WTC11 (cell line): Measurements from ENCODE around the gene MYOD1. TPM values are rescaled to one million over a fixed set of nuclear protein-coding genes. Genes with fewer than 3 reads are reported as not detected.

ENCODE experiments used
- ATAC-seq: fragments of 200-7000 bp; cut with Tn5 transposase; 2 replicates; pipeline ENCODE4 v1.10.0; 2021; ENCODE audit warnings: mild to moderate bottlenecking, moderate library complexity
- CTCF ChIA-PET: fragments of 300-600 bp; sonication (Branson Sonifier 250); formaldehyde crosslinking; loops from one replicate; lab custom pipeline; 2021; ENCODE audit warnings: antibody characterized with exemption; lab: Charles Lee
- POLR2A ChIA-PET: fragments of 350-600 bp; sonication (Branson Sonifier 250); formaldehyde crosslinking; loops from one replicate; lab custom pipeline; 2021; ENCODE audit warnings: antibody characterized with exemption; lab: Charles Lee
- DNase-seq: peaks from one replicate; pipeline ENCODE4 v3.0.0; 2021; ENCODE audit warnings: low spot score
- H3K27ac Mint-ChIP-seq: 2 replicates; pipeline ENCODE4 v1.8.0; 2021; ENCODE audit warnings: mixed read lengths
- H3K27me3 Mint-ChIP-seq: 2 replicates; pipeline ENCODE4 v1.8.0; 2021; ENCODE audit warnings: low read depth, mild to moderate bottlenecking, moderate library complexity, mixed read lengths
- H3K36me3 Mint-ChIP-seq: 2 replicates; pipeline ENCODE4 v1.8.0; 2021; ENCODE audit warnings: mixed read lengths
- H3K4me1 Mint-ChIP-seq: 2 replicates; pipeline ENCODE4 v1.8.0; 2022; ENCODE audit warnings: mixed read lengths
- H3K4me3 Mint-ChIP-seq: 2 replicates; pipeline ENCODE4 v1.8.0; 2021; ENCODE audit warnings: mild to moderate bottlenecking, moderate library complexity, mixed read lengths
- H3K9me3 Mint-ChIP-seq: 2 replicates; pipeline ENCODE4 v1.8.0; 2021; ENCODE audit warnings: mixed read lengths
- CREB1 ChIP-seq: sonication (generic); formaldehyde crosslinking; IDR thresholded peaks from 2 replicates; pipeline ENCODE4 v1.8.0; 2023; ENCODE audit warnings: mild to moderate bottlenecking, missing genetic modification reagents
- ELF4 ChIP-seq: sonication (generic); formaldehyde crosslinking; IDR thresholded peaks from 2 replicates; pipeline ENCODE4 v1.8.1; 2022; ENCODE audit warnings: low read depth, mild to moderate bottlenecking, moderate library complexity, missing genetic modification reagents
- GABPB1 ChIP-seq: sonication (generic); formaldehyde crosslinking; IDR thresholded peaks from 2 replicates; pipeline ENCODE4 v1.8.1; 2023; ENCODE audit warnings: mild to moderate bottlenecking, missing genetic modification reagents
- IRF2 ChIP-seq: sonication (generic); formaldehyde crosslinking; IDR thresholded peaks from 2 replicates; pipeline ENCODE4 v1.8.0; 2022; ENCODE audit warnings: low read depth, missing genetic modification reagents, borderline replicate concordance
- KAT7 ChIP-seq: sonication (generic); formaldehyde crosslinking; IDR thresholded peaks from 2 replicates; pipeline ENCODE4 v1.8.1; 2023; ENCODE audit warnings: missing genetic modification reagents, mild to moderate bottlenecking, borderline replicate concordance
- OVOL2 ChIP-seq: fragments of 250-450 bp; sonication (Bioruptor Pico); IDR thresholded peaks from 2 replicates; pipeline ENCODE4 v1.9.0; 2021; ENCODE audit warnings: mild to moderate bottlenecking, borderline replicate concordance
- RELA ChIP-seq: sonication (generic); formaldehyde crosslinking; IDR thresholded peaks from 2 replicates; pipeline ENCODE4 v1.8.1; 2022; ENCODE audit warnings: missing genetic modification reagents, mild to moderate bottlenecking, borderline replicate concordance
- SP1 ChIP-seq: sonication (generic); formaldehyde crosslinking; conservative IDR thresholded peaks from 2 replicates; pipeline ENCODE4 v1.8.1; 2022; ENCODE audit warnings: missing genetic modification reagents
- ZNF423 ChIP-seq: fragments of 250-450 bp; sonication (Bioruptor Pico); IDR thresholded peaks from 2 replicates; pipeline ENCODE4 v2.1.2; 2022; ENCODE audit warnings: mild to moderate bottlenecking, moderate library complexity
- total RNA-seq: library from RNA; stranded (reverse); gene quantifications from 3 replicates; pipeline ENCODE4 v1.2.3, GENCODE V29; 2021
- TF ChIP-seq, protein P1 (sequence below): sonication (generic); formaldehyde crosslinking; IDR thresholded peaks from 2 replicates; pipeline ENCODE4 v1.8.0; 2022; ENCODE audit warnings: mild to moderate bottlenecking, missing genetic modification reagents
- TF ChIP-seq, protein P2 (sequence below): sonication (generic); formaldehyde crosslinking; IDR thresholded peaks from 2 replicates; pipeline ENCODE4 v1.8.1; 2023; ENCODE audit warnings: mild to moderate bottlenecking, moderate library complexity, missing genetic modification reagents
- TF ChIP-seq, protein P3 (sequence below): sonication (generic); formaldehyde crosslinking; IDR thresholded peaks from 2 replicates; pipeline ENCODE4 v1.8.1; 2023; ENCODE audit warnings: mild to moderate bottlenecking, missing genetic modification reagents, moderate library complexity
- TF ChIP-seq, protein P4 (sequence below): fragments of 250-450 bp; sonication (Bioruptor Pico); IDR thresholded peaks from 2 replicates; pipeline ENCODE4 v1.9.0; 2021; ENCODE audit warnings: moderate library complexity, mild to moderate bottlenecking, inconsistent platforms, borderline replicate concordance
- TF ChIP-seq, protein P5 (sequence below): fragments of 250-450 bp; sonication (Bioruptor Pico); conservative IDR thresholded peaks from 2 replicates; pipeline ENCODE4 v1.9.0; 2021; ENCODE audit warnings: mild to moderate bottlenecking
- TF ChIP-seq, protein P6 (sequence below): sonication (generic); formaldehyde crosslinking; IDR thresholded peaks from 2 replicates; pipeline ENCODE4 v1.8.1; 2023; ENCODE audit warnings: mild to moderate bottlenecking, missing genetic modification reagents, borderline replicate concordance

Gene MYOD1
- total RNA-seq, 1 experiment from 2014 or later, result not detected

DNA sequence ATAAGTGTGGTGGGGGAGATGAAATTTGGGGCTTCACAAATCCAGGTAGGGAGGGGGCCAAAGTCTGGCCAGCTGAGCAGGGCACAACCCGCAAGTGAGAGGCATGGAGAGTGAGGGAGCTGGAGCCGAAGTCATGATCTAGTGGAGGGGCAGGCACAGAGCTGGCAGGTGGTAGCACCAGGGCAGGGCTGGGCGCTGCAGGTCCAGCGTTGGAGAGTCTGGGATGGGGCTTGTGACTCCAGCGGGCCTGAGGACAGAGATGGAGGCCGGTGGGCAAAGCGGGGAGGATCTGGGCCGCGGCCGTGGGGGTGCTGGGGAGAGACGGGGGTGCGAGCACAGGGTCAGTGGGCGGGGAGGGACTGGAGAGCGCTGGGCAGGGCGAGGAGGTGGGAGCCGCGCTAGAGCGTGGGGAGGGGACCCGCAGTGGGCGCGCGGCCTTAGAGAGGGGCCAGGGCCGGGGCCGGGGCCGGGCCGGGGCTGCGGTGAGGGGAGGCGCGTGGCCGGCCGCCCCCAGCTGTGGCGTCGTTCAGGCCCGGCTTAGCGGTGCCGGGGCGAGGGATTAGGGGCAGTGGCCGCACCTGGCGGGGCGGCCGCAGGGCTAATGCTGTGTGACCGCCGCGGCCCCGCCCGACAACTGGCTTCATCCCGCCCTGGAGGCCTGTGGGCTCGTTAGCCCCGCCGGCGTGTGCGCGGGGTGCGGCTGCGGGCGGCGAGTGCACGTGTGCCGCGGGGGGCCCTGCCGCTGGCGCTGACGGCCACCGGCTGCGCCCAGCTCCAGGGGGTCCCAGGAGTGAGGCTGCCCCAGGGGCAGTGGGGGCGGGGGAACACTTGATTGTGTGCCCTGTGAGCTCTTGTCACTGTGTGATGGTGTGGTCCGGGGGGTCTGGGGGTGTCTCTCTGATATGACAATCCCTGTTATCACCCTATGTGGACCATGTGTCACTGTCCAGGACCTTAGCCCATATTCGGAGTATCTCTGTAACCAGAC is 23.6 kb upstream of the MYOD1 start:
- DNase-seq, result peak; percentile 31
- H3K27ac Mint-ChIP-seq, result no peak overlapping the region
- peaks cover 59% of the 10 kb centered on the region for H3K27me3 Mint-ChIP-seq
- ChIA-PET POLR2A (no interaction called here), CTCF (interaction anchor here (1.0 to 2.3 kb wide), 6 partner anchors 17 to 277 kb away, joined by 3 to 14 read pairs (median 3); no protein-coding TSS in a partner anchor)
- peak overlapping the region; percentile 67 for H3K4me3 Mint-ChIP-seq
- ATAC-seq, result peak; percentile 77
- no peaks in the 10 kb centered on the region for H3K9me3 Mint-ChIP-seq
- 0 out of 2 replicates have a peak, but pooled peaks have one; percentile 37 for TF ChIP-seq RELA
- no peak for TF ChIP-seq SP1 (CRISPR knock-in tag)
- peak; percentile 77 for TF ChIP-seq ZNF423 (CRISPR knock-in tag)
- H3K4me1 Mint-ChIP-seq, result peaks cover 4% of the 10 kb centered on the region; the same call in 1 of the 2 replicates
- H3K36me3 Mint-ChIP-seq, result no peaks in the 10 kb centered on the region

DNA sequence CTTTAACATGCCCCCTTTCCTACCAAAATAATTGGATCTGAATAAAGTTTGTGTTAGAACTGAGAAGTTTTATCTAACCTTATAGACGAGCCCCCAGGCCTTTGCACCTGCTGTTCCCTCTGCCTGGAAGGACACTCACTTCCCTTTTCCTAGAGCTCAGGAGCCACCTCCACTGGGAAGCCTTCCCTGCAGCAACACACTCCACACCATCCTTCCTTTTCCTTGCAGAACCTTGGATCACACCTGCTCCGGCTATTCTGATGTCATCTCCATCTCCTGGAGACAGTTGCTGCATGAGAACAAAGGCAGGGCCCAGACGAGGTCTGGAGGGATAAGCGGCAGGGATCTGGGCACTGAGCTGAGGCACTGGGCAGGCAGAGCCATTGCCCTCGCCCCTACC is 22.6 kb upstream of the MYOD1 start:
- DNase-seq, result no peak
- ChIA-PET POLR2A (interaction anchor here (0.6 kb wide), 1 partner anchor 613 kb away, joined by 3 read pairs; no protein-coding TSS in a partner anchor), CTCF (interaction anchor here (1.5 to 2.3 kb wide), 3 partner anchors 34 to 276 kb away, joined by 3 to 14 read pairs (median 5); no protein-coding TSS in a partner anchor)
- Mint-ChIP-seq H3K27me3 (peaks cover 52% of the 10 kb centered on the region), H3K4me3 (peak overlapping the region; percentile 26), H3K36me3 (no peaks in the 10 kb centered on the region), H3K27ac (no peak overlapping the region), H3K9me3 (no peaks in the 10 kb centered on the region), H3K4me1 (peaks cover 4% of the 10 kb centered on the region; the same call in 1 of the 2 replicates)
- TF ChIP-seq OVOL2, result no peak
- no peak for TF ChIP-seq IRF2 (CRISPR knock-in tag)
- TF ChIP-seq, protein P1, sequence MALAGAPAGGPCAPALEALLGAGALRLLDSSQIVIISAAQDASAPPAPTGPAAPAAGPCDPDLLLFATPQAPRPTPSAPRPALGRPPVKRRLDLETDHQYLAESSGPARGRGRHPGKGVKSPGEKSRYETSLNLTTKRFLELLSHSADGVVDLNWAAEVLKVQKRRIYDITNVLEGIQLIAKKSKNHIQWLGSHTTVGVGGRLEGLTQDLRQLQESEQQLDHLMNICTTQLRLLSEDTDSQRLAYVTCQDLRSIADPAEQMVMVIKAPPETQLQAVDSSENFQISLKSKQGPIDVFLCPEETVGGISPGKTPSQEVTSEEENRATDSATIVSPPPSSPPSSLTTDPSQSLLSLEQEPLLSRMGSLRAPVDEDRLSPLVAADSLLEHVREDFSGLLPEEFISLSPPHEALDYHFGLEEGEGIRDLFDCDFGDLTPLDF (CRISPR knock-in tag), result no peak
- ATAC-seq, result no peak

DNA sequence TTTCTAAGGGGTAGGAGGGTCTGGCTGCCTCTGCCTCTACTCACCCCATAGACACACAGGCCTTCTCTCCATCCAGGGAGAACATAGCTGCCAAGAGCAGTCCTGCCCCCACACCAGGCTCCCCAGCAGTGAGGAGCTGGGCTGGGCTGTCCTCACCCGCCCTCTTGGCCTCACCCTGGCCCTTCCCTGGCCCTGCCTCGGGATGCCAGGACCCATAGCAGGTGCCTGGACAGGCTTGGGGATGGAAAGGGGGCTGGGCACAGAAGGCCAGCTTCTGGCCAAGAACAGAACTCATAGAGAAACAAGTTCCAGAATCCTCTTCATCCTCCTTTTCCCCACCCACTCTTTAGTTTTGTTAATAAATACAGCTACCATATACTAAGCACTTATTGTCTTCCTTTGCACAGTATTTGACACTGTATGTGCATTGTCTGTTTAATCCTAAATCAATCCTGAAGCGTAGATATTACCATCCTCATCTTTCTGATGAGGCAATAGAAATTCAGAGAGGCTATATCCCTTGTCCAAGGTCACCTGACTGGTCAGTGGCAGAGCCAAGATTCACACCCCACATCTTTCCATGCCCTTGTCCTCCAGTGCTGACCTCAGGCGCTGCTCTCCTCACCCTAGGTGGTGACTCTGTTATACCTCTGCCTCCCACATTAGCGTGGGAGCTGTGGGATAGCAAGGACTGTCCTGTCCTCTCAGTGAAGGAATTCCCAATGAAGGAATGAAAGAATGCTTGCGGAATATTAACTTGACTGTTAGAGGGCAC is 22.0 kb upstream of the MYOD1 start:
- TF ChIP-seq, protein P2, sequence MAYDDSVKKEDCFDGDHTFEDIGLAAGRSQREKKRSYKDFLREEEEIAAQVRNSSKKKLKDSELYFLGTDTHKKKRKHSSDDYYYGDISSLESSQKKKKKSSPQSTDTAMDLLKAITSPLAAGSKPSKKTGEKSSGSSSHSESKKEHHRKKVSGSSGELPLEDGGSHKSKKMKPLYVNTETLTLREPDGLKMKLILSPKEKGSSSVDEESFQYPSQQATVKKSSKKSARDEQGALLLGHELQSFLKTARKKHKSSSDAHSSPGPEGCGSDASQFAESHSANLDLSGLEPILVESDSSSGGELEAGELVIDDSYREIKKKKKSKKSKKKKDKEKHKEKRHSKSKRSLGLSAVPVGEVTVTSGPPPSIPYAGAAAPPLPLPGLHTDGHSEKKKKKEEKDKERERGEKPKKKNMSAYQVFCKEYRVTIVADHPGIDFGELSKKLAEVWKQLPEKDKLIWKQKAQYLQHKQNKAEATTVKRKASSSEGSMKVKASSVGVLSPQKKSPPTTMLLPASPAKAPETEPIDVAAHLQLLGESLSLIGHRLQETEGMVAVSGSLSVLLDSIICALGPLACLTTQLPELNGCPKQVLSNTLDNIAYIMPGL (CRISPR knock-in tag), result no peak
- TF ChIP-seq, protein P3, sequence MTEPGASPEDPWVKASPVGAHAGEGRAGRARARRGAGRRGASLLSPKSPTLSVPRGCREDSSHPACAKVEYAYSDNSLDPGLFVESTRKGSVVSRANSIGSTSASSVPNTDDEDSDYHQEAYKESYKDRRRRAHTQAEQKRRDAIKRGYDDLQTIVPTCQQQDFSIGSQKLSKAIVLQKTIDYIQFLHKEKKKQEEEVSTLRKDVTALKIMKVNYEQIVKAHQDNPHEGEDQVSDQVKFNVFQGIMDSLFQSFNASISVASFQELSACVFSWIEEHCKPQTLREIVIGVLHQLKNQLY (CRISPR knock-in tag), result no peak
- TF ChIP-seq GABPB1 (CRISPR knock-in tag) (no peak), ELF4 (CRISPR knock-in tag) (no peak), CREB1 (CRISPR knock-in tag) (no peak), KAT7 (CRISPR knock-in tag) (no peak)
- TF ChIP-seq, protein P4, sequence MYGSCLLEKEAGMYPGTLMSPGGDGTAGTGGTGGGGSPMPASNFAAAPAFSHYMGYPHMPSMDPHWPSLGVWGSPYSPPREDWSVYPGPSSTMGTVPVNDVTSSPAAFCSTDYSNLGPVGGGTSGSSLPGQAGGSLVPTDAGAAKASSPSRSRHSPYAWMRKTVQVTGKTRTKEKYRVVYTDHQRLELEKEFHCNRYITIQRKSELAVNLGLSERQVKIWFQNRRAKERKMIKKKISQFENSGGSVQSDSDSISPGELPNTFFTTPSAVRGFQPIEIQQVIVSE (CRISPR knock-in tag), result no peak
- TF ChIP-seq, protein P5, sequence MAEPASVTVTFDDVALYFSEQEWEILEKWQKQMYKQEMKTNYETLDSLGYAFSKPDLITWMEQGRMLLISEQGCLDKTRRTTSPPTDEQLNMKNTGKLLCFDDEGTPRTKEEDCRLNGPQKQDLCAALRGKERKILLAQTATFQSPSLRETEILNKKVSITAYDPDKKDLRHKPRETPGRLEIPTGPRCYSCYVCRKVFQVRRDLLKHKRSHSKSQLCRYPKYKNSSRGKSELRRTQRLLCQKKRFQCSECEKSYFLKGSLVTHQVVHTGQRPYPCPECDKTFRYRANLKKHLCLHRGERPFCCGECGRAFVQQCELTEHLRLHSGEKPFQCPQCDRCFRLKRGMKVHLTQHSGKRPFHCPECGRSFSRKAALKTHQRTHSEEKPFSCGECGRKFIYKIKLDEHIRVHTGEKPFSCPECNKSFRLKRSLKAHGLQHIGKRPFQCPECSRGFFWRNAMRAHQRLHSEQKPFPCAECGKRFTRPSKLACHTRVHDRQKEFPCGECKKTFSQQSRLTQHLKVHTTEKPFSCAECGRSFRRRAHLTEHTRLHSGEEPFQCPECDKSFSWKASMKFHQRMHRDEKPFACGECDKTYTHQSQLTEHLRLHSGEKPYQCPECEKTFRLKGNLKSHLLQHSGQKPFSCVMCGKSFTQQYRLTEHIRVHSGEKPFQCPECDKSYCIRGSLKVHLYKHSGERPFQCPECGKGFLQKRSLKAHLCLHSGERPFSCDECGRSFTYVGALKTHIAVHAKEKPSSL (CRISPR knock-in tag), result no peak
- TF ChIP-seq, protein P6, sequence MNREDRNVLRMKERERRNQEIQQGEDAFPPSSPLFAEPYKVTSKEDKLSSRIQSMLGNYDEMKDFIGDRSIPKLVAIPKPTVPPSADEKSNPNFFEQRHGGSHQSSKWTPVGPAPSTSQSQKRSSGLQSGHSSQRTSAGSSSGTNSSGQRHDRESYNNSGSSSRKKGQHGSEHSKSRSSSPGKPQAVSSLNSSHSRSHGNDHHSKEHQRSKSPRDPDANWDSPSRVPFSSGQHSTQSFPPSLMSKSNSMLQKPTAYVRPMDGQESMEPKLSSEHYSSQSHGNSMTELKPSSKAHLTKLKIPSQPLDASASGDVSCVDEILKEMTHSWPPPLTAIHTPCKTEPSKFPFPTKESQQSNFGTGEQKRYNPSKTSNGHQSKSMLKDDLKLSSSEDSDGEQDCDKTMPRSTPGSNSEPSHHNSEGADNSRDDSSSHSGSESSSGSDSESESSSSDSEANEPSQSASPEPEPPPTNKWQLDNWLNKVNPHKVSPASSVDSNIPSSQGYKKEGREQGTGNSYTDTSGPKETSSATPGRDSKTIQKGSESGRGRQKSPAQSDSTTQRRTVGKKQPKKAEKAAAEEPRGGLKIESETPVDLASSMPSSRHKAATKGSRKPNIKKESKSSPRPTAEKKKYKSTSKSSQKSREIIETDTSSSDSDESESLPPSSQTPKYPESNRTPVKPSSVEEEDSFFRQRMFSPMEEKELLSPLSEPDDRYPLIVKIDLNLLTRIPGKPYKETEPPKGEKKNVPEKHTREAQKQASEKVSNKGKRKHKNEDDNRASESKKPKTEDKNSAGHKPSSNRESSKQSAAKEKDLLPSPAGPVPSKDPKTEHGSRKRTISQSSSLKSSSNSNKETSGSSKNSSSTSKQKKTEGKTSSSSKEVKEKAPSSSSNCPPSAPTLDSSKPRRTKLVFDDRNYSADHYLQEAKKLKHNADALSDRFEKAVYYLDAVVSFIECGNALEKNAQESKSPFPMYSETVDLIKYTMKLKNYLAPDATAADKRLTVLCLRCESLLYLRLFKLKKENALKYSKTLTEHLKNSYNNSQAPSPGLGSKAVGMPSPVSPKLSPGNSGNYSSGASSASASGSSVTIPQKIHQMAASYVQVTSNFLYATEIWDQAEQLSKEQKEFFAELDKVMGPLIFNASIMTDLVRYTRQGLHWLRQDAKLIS (CRISPR knock-in tag), result no peak
- TF ChIP-seq, all 79 proteins: peak for 0
- ChIA-PET CTCF (interaction anchor here (1.9 to 2.3 kb wide), 2 partner anchors 33 to 275 kb away, joined by 5 to 14 read pairs; no protein-coding TSS in a partner anchor), POLR2A (interaction anchor here (0.6 kb wide), 1 partner anchor 613 kb away, joined by 3 read pairs; no protein-coding TSS in a partner anchor)
- Mint-ChIP-seq H3K27me3 (peaks cover 48% of the 10 kb centered on the region), H3K36me3 (no peaks in the 10 kb centered on the region), H3K9me3 (no peaks in the 10 kb centered on the region), H3K4me3 (no peak overlapping the region), H3K4me1 (peaks cover 4% of the 10 kb centered on the region; the same call in 1 of the 2 replicates), H3K27ac (no peak overlapping the region)
- DNase-seq (no peak), ATAC-seq (no peak)
